ENCODE data around the gene ADGRA1. TPM values are rescaled to one million over a fixed set of nuclear protein-coding genes. Genes with fewer than 3 reads are reported as not detected.

Gene ADGRA1
- polyA plus RNA-seq, 3 donors, result not detected

- Mint-ChIP-seq H3K4me3 (peak overlapping the region in 1 of 2 donors; percentile 20), H3K4me1 (peaks cover 3% of the 10 kb centered on the region), H3K27me3 (ENCODE audit: low read depth in 3 of 3) (peaks cover 11 to 23% (median 11%) of the 10 kb centered on the region in 3 donors), H3K9me3 (peaks cover 8 to 22% (median 14%) of the 10 kb centered on the region in 7 donors), H3K36me3 (no peaks in the 10 kb centered on the region), H3K27ac (no peak overlapping the region)
- Histone ChIP-seq H2AFZ (ENCODE audit: insufficient read depth, low read depth, low read length, poor library complexity, severe bottlenecking) (no peak overlapping the region), H3K9me3 (replicated peaks in 1 of 2; ENCODE audit: control insufficient read depth in 1 of 2, insufficient read depth in 1 of 2, low read length in 2 of 2) (peaks cover 12 to 34% of the 10 kb centered on the region in 2 donors), H3K79me2 (ENCODE audit: insufficient read depth, low read length) (no peaks in the 10 kb centered on the region), H3K4me1 (ENCODE audit: control insufficient read depth in 1 of 2, insufficient read depth in 2 of 2, low read length in 2 of 2) (no peaks in the 10 kb centered on the region), H4K20me1 (ENCODE audit: insufficient read depth, low read length) (no peaks in the 10 kb centered on the region), H3K27me3 (ENCODE audit: control insufficient read depth in 2 of 2, insufficient read depth in 2 of 2, low read length in 2 of 2) (peaks cover 0 to 17% of the 10 kb centered on the region in 2 donors), H3K4me2 (replicated peaks; ENCODE audit: extremely low read depth, low read length, poor library complexity, severe bottlenecking) (no peak overlapping the region), H3K9ac (ENCODE audit: insufficient read depth, low read length, poor library complexity, severe bottlenecking) (no peak overlapping the region), H3K4me3 (replicated peaks in 1 of 3; ENCODE audit: low read depth in 2 of 3, low read length in 3 of 3) (no peak overlapping the region), H3K36me3 (replicated peaks in 1 of 2; ENCODE audit: control insufficient read depth in 1 of 2, insufficient read depth in 2 of 2, low read length in 2 of 2) (no peaks in the 10 kb centered on the region), H3K27ac (ENCODE audit: low read depth in 1 of 2, low read length in 2 of 2) (no peak overlapping the region)
- DNase-seq, result no peak
- no peak for TF ChIP-seq CTCF (IDR thresholded peaks at IDR 0.05)
- intact Hi-C loops (cut with micrococcal nuclease), result no loop called here
- WGBS (ENCODE audit: insufficient coverage), result 49% methylated on average over 29 of the region's 33 CpGs
Measured at GRCh38 chr10:133122171-133122935, 34.6 kb downstream of the ADGRA1 start.

- Histone ChIP-seq H3K79me2 (ENCODE audit: insufficient read depth, low read length) (no peaks in the 10 kb centered on the region), H3K4me2 (replicated peaks; ENCODE audit: extremely low read depth, low read length, poor library complexity, severe bottlenecking) (no peak overlapping the region), H3K9ac (ENCODE audit: insufficient read depth, low read length, poor library complexity, severe bottlenecking) (no peak overlapping the region), H3K27ac (ENCODE audit: low read depth in 1 of 2, low read length in 2 of 2) (no peak overlapping the region), H2AFZ (ENCODE audit: insufficient read depth, low read depth, low read length, poor library complexity, severe bottlenecking) (no peak overlapping the region), H3K9me3 (replicated peaks in 1 of 2; ENCODE audit: control insufficient read depth in 1 of 2, insufficient read depth in 1 of 2, low read length in 2 of 2) (peaks cover 7 to 31% of the 10 kb centered on the region in 2 donors), H3K36me3 (replicated peaks in 1 of 2; ENCODE audit: control insufficient read depth in 1 of 2, insufficient read depth in 2 of 2, low read length in 2 of 2) (no peaks in the 10 kb centered on the region), H4K20me1 (ENCODE audit: insufficient read depth, low read length) (no peaks in the 10 kb centered on the region), H3K4me3 (replicated peaks in 1 of 3; ENCODE audit: low read depth in 2 of 3, low read length in 3 of 3) (no peak overlapping the region), H3K27me3 (ENCODE audit: control insufficient read depth in 2 of 2, insufficient read depth in 2 of 2, low read length in 2 of 2) (peaks cover 0 to 17% of the 10 kb centered on the region in 2 donors), H3K4me1 (ENCODE audit: control insufficient read depth in 1 of 2, insufficient read depth in 2 of 2, low read length in 2 of 2) (no peaks in the 10 kb centered on the region)
- peaks cover 11 to 23% (median 11%) of the 10 kb centered on the region in 3 donors for H3K27me3 Mint-ChIP-seq (ENCODE audit: low read depth in 3 of 3)
- TF ChIP-seq CTCF (IDR thresholded peaks at IDR 0.05), result no peak
- peaks cover 3% of the 10 kb centered on the region for H3K4me1 Mint-ChIP-seq
- WGBS (ENCODE audit: insufficient coverage), result 51% methylated on average over 30 of the region's 39 CpGs
- no peaks in the 10 kb centered on the region for H3K36me3 Mint-ChIP-seq
- peak overlapping the region in 1 of 7 donors; percentile 6 for H3K27ac Mint-ChIP-seq
- intact Hi-C loops (cut with micrococcal nuclease), result no loop called here
- no peak for DNase-seq
- peaks cover 9 to 21% (median 14%) of the 10 kb centered on the region in 7 donors for H3K9me3 Mint-ChIP-seq
- H3K4me3 Mint-ChIP-seq, result peak overlapping the region in 1 of 2 donors; percentile 20
Measured at GRCh38 chr10:133123050-133123745, 35.5 kb downstream of the ADGRA1 start.

Measured in CD14-positive monocyte (primary cell).